Posterior cingulate gyrus (tissue), 11 donors: ENCODE measurements around the gene EMSY.
"Not testable (repeated sequence)": the region's sequence is repeated elsewhere in the genome, so short reads cannot be mapped to it uniquely, and the experiment has no call there.

Experiments
- DNase-seq, 10 donors: peaks; one replicate each; pipeline versions ENCODE4 v3.0.0 to v3.0.0-alpha.2; 2020 to 2021; ENCODE audit warnings: mixed read lengths in 3 of 10
- intact Hi-C: fragments of 100-400 bp; cut with DNase I; formaldehyde crosslinking; loops from one replicate; pipeline ENCODE4 v1.15.1; 2023

Gene EMSY, protein sequence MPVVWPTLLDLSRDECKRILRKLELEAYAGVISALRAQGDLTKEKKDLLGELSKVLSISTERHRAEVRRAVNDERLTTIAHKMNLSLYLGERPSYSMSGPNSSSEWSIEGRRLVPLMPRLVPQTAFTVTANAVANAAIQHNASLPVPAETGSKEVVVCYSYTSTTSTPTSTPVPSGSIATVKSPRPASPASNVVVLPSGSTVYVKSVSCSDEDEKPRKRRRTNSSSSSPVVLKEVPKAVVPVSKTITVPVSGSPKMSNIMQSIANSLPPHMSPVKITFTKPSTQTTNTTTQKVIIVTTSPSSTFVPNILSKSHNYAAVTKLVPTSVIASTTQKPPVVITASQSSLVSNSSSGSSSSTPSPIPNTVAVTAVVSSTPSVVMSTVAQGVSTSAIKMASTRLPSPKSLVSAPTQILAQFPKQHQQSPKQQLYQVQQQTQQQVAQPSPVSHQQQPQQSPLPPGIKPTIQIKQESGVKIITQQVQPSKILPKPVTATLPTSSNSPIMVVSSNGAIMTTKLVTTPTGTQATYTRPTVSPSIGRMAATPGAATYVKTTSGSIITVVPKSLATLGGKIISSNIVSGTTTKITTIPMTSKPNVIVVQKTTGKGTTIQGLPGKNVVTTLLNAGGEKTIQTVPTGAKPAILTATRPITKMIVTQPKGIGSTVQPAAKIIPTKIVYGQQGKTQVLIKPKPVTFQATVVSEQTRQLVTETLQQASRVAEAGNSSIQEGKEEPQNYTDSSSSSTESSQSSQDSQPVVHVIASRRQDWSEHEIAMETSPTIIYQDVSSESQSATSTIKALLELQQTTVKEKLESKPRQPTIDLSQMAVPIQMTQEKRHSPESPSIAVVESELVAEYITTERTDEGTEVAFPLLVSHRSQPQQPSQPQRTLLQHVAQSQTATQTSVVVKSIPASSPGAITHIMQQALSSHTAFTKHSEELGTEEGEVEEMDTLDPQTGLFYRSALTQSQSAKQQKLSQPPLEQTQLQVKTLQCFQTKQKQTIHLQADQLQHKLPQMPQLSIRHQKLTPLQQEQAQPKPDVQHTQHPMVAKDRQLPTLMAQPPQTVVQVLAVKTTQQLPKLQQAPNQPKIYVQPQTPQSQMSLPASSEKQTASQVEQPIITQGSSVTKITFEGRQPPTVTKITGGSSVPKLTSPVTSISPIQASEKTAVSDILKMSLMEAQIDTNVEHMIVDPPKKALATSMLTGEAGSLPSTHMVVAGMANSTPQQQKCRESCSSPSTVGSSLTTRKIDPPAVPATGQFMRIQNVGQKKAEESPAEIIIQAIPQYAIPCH (N-terminal part only)

DNA sequence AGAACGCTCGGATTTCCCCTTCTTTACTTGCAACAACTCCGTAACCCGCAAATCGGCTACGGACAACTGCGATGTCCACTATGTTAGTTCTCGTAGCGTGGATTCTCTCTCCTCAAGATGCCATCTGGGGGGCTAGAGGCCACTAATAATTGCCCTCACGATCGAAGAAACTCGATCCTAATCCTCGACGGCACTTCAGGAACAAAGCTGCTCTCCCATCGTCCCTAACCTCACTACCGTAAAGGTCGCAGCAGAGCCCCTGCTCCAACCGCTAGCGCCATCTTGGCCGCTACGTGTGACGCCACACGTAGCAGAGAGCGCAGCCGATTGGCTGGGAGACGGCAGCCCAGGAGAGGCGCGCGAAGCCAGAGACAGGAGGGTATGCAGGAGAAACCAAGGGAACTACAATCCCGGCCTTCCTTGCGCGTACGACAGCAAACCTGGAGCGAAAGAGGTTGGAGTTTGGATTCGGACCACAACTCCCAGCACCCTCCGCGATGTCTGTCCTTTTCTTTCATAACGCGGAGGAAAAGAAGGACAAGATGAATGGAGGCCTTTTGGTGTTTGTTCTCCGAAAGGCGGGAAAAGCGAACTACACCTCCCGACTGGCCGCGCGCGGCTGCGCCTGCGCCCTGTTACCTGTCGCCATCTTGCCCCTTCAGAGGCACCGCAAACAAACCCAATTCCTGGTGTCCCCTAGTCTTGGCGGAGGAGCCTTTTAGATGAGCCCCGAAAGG is at the start of gene EMSY:
TSS of gene EMSY (plus strand) at position 635 of the 737 bp plus-strand sequence. CDS start 1,921 bp downstream, outside the sequence.
- intact Hi-C loops, result loop anchor here (1.0 kb wide), 1 partner anchor 63 kb away; the partner anchor contains the start of genes GVQW3 and THAP12
- DNase-seq, result peak; percentile 98 to 100 (median 98)

GRCh38 chr11:76395296-76395695 is 49.5 kb upstream of the EMSY start:
- DNase-seq, result no peak

DNA sequence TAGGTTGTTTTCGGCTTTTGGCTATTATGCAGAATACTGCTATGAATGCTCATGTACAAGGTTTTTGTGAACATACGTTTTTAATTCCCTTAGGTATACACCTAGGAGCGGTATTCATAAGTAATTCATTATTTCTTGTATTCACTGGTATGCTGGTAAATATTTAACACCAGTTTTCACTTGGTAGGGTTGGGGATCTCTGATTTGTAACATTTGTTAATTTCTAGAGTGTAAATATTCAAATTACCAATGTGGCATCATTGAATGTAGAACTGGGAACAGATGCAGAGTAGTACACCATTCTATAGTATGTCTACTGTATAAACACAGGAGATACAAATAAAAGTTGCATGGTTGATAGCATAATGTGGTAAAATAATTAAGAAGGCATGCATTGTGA is 47.4 kb upstream of the EMSY start:
- intact Hi-C loops, result no loop called here
- no peak for DNase-seq

More at GRCh38 chr11:76395296-76395695, 49.5 kb upstream of the EMSY start:
- intact Hi-C loops, result no loop called here

DNA sequence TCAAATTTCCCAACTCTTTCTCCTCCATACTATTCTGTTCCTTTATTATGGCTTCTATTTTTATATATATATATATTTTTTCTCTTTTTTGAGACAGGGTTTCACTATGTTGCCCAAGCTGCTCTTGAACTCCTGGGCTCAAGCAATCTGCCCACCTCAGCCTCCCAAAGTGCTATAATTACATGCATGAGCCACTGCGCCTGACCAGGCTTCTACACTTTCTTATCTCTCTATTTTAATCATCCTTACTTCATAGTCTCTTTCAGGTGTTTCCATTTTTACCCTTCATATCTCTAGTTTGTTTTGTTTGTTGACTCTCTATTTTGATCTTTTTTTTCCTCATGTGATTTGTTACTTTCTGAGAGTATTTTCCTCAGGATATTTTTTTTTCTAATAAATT is 43.9 kb upstream of the EMSY start:
- intact Hi-C loops, result no loop called here
- DNase-seq, result no peak

GRCh38 chr11:76401484-76401883 is 43.3 kb upstream of the EMSY start:
- intact Hi-C loops, DNase-seq: not testable (repeated sequence)

DNA sequence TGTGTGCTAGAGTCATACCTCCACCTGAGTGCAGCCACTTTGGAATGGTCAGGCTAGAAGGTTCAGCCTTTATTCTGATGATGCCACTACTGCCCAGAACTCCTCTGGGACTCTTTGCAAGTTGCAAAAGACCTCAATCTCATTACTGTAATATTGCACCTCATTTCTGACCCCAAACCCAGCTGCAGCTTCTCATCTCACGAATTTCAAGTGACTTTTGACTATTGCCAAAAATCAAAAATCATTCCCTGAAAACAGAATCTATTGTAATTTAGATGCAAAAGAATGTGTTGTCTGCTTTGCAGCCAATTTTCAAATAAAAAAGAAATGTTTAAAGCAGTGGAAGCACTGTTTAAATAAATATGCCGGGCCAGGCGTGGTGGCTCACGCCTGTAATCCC is 38.5 kb upstream of the EMSY start:
- intact Hi-C loops, result no loop called here
- DNase-seq, result no peak

GRCh38 chr11:76408171-76408965 is 36.5 kb upstream of the EMSY start:
- DNase-seq, result no peak
- intact Hi-C loops, result no loop called here

GRCh38 chr11:76410851-76411357 is 33.9 kb upstream of the EMSY start:
- DNase-seq, result no peak
- intact Hi-C loops, result no loop called here

- DNase-seq, result no peak
- intact Hi-C loops, result no loop called here
Measured at GRCh38 chr11:76415073-76415472, 29.7 kb upstream of the EMSY start.

- intact Hi-C loops, result no loop called here
- DNase-seq, result no peak
Measured at GRCh38 chr11:76419896-76420295, 24.9 kb upstream of the EMSY start.

DNA sequence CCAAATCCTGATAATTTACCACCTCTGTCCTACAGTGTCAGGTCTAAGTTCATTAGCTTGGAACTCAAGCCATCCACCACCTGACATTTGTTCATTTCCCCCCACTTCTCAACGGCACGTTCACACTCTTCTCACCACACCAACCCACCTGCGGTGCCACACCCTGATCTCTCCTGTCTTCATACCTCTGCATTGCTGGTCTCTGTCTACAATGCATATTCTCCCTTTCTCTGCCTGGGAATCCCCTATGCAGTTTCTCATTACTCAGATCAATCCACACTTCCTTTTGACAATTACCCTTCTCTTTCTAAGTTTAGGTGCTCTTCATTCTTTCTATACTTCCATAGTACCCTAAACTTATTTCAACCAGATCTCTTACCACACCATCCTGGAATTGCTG is 20.4 kb upstream of the EMSY start:
- no peak for DNase-seq

GRCh38 chr11:76424891-76425290 is 19.9 kb upstream of the EMSY start:
- no peak for DNase-seq
- intact Hi-C loops, result no loop called here

More for the DNA sequence above, 20.4 kb upstream of the EMSY start:
- intact Hi-C loops, result no loop called here

- intact Hi-C loops, result no loop called here
- no peak for DNase-seq
Measured at GRCh38 chr11:76426660-76427059, 18.2 kb upstream of the EMSY start.

GRCh38 chr11:76436020-76436419 is 8.8 kb upstream of the EMSY start:
- intact Hi-C loops, result no loop called here
- DNase-seq, result no peak

GRCh38 chr11:76443268-76443980 is 1.4 kb upstream of the EMSY start:
- no peak for DNase-seq
- intact Hi-C loops, result no loop called here

- intact Hi-C loops, result no loop called here
- DNase-seq, result no peak
Measured at GRCh38 chr11:76444065-76444383, 794 bp upstream of the EMSY start.

- intact Hi-C loops, result loop anchor here (1.0 kb wide), 1 partner anchor 64 kb away; the partner anchor contains the start of genes GVQW3 and THAP12
Measured at GRCh38 chr11:76445121-76446084, 585 bp downstream of the EMSY start.

More at GRCh38 chr11:76445121-76446084, 585 bp downstream of the EMSY start:
- DNase-seq, result peak; percentile 39 to 95 (median 56)
